COR-L47 (cell line): ENCODE results near the gene SLAMF9.
A peak's percentile ranks its signal among the peaks of the same experiment; 100 is the strongest.

Source experiments
- DNase-seq: peaks from one replicate; lab custom pipeline; 2025; lab: John Stamatoyannopoulos, UW

The SLAMF9 gene

GRCh38 chr1:159945483-159946241 is 8.4 kb downstream of the SLAMF9 start, which contains the start of gene IGSF9:
IGSF9 (minus strand) TSS chr1:159945613; CDS start chr1:159943454, 2,159 bp downstream.
- peak; percentile 94 for DNase-seq

DNA sequence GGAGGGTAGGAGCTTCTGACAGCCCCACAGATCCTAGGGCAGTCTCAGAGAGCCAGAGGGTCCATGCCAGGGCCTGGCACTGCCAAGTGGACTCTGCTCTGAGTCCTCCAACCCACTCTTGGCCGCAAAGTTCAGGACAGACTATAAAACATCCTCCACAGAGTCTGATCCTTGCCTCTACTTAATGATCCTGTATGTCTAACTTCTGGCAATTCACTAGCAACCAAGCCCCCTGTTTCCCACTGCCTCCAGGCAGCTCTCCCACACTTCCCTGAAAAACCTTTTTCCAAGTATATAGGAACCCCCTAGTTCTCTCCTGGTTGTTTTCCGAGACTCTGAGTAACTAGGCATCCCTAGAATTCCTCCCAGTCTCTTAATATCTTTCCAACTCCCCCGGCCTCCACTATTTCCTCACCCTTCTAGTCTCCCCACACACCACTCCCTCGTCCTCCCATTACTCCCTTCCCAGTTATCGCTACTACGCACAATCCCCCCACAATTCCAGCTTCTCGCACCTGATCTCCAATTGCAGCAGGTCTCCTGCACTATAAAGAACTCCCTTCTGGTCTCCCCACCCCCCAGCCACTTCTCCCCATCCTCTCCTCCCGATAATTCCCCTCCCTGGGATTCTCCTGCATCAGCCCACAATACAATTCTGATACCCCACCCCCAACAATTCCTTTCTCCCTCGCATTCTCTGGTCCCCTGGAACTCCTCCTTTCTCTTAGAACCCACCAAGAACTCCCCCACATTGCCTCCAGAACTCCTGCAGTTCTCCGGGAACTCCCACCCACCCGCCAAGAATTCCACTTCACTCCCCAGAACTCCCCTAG is 9.2 kb downstream of the SLAMF9 start:
- DNase-seq, result peak; percentile 19

- DNase-seq, result peak; percentile 29
These were observed 10.0 kb downstream of the SLAMF9 start for GRCh38 chr1:159943908-159944622.

DNA sequence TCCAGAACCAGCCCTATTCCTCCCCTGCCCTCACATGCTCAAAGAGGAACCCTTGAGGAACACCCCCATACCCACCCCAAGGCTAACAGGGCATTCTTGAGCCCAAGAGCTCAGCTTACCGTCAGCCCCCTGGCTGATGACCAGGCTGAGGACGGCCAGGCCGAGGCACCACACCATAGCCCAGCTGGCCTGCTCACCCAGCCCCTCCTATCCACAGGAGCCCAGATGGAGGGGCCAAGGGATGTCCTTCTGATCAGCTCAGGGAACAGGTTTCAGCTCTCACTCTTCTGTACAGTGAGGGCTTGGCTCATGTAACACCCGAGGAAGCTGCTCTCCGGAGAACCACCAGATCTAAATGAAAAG is 10.8 kb downstream of the SLAMF9 start:
- DNase-seq, result no peak

DNA sequence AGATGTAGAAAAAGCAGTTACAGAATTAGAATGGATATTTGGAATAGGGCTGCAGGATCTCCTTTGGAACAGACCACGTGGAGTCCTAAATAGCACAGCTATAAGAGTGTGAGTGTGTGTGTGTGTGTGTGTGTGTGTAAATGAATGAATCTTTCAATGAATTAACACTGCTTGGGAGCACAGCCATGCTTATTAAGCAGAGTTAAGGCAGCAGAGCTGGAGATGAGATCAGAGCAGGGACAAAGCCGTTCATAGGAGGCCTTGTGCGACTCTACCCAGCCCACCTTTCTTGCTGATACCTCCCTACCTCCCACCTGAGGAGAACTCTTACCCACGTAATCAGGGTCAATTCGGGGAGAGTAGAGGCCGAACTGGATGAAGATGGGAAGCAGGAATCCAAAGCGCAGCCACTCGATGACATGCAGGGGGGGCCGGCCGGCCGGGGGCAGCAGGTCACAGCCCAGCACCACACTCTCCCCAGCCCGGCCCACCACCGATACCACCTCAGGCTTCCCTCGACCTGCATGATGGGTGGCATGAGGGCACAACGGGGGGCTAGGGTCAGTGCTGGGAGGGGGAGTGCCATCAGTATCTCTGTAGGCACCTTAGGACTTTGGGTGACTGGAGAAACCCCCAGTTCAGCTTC is 11.3 kb downstream of the SLAMF9 start:
- DNase-seq, result no peak

- peak; percentile 94 for DNase-seq
These were observed 12.2 kb downstream of the SLAMF9 start for GRCh38 chr1:159941591-159942560.

DNA sequence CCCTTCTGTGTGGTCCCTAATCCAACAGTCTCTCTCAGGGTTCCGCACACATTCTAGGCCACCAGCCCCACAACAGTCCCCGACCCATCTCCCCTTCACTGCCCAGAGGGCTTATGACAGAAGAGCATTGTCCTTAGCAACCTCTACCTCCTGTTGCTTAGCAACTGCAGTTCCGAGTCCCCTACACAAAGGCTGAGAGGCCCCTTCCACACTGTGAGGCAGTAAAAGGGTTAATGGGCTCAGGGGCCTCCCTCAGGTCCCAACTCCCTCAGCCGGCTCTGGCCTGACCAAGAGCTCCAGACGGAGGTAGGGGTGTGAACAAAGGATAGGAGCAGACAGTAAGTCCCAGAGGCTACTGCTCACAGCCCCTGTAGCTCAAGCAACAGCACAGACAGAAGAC is 12.9 kb downstream of the SLAMF9 start:
- DNase-seq, result peak; percentile 40

- DNase-seq, result no peak
These were observed 13.9 kb downstream of the SLAMF9 start for GRCh38 chr1:159940006-159940620.

DNA sequence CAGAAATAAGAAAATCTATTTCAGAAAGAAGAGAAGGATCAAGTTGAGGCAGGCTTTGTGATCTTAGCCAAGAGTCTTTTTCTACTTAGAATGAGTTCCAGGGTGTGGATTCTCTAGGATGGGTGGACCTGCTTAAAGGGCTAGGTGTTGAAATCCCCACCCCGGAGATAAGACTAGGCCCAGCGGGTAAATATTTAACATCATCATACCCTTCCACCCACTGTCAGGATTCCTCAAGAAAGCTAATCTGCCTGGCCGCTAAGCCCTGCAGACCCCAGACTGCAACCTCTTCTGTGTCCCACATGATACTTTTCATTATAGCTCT is 14.4 kb downstream of the SLAMF9 start:
- no peak for DNase-seq

- no peak for DNase-seq
These were observed 14.9 kb downstream of the SLAMF9 start for GRCh38 chr1:159938905-159939677.

GRCh38 chr1:159938211-159938852 is 15.7 kb downstream of the SLAMF9 start:
- DNase-seq, result no peak

DNA sequence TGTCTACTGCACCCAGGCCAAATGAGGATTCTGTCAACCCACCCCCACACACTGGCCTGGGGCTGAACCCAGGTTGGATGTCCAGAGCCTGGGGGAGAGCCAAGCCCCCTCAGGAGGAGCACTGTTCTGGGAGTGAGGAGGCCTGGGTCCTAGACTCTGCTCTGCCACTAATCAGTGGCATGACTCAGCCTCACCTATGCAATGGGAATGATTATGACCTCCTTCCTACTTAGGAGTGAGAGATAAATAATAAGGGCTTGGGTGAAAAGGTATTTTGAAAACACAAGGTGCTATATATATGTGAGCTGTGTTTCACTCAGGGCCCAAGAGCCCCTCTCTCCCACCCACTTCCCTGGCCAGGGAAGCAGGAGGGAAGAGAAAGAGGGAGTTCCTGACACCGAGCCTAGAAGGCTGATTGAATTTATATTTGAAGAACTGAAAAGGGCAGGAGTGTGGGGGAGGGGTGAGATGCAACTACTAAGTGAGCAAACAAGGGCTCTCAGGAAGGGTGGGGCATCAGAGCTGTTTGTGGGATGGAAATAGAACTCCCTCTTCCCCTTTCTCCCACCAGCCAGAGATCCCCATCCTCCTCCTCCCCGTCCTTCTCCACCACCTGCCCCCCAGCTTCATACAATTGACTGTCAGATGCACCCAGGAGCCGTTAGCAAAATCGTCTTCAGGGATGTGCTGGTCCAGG is 16.8 kb downstream of the SLAMF9 start:
- DNase-seq, result peak; percentile 15

GRCh38 chr1:159936273-159936904 is 17.6 kb downstream of the SLAMF9 start:
- peak; percentile 48 for DNase-seq

DNA sequence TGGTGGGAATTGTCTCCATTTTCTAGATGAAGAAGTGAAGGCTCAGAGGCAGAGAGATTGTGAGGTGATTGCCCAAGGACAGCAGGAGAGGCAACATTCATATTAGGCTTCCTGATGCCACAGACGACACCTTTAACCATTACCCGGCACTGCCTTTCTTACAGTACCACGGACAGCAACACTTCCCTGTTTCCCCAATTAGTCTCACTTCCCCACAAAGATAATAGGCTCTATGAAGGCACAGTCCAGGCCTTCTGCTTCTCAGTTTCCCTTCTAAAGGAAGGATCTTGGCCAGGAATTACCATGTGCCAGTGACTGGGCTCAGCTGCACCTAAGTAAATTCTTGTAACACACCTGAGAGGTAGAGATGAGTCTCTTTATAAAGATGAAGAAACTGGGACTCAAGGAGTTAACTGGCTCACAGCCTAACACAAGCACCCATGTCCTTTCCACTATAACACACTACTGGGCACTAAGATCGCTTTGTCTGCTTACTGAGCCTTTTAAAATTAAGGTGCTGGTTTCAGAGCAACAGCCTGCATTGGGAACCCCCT is 18.2 kb downstream of the SLAMF9 start:
- DNase-seq, result no peak

DNA sequence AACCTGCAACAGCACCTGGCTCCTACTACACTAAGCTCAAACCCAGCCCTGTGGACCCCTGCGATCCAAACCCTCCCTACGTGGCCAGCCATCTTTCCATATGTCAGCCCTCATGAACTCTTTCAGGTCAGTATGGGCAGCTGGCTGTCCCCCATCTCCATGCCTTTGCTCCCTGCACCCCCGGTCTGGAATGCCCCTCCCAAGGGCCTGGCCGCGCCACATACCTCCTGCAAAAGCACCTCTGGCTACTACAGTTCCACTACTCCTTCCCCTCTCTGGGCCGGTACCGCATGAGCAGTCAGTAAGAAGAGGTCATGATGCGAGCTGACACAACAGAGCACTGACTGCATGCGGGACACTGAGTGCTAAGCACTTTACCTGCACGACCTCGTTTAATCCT is 18.7 kb downstream of the SLAMF9 start:
- DNase-seq, result no peak

DNA sequence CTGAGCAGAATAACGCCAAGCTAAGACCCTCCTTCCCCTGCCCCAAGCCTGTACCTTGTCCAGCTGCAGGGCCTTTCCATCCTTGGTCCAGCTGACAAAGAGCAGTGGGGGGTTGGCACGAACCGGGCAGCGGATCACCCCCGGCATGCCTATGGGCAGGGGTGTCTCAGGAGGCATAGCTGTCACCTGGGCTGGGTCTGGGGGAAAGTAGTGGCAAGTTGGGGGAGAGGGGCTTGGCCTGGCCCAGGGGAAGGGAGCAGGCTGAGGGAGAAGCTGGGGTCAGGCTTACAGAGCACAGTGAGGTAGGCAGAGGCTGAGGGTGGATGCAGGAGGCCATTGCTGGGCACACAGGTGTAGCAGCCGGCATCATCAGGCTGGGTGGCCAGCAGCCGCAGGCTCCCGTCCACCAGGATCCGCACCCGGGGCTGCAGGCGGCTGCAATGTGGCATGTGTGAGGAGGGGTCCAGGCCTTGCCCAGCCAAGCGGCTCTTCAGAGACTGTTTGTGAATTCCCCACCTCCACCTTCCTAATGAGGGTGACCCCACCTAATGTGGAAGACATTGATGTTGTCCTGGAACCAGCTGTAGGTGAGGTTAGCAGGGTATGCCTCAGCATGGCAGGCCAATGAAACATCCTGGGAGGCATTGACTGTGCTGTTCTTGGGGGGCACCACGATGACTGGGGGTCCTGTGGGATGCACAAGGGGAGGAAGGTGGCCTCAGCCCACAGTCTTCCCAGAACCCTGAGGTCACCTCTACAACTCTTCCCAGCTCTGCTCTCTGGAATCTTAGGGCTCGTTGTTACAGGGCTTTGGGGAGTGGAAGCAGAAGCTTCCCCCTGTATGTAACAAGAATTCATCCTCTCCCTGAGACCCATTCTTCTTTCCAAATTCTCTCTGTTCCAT is 19.6 kb downstream of the SLAMF9 start:
- no peak for DNase-seq

- no peak for DNase-seq
These were observed 20.7 kb downstream of the SLAMF9 start for GRCh38 chr1:159933347-159933746.
